GM10847 (cell line): ENCODE data around the gene XPO4.

Source experiments
- POLR2A ChIP-seq: IDR thresholded peaks from 2 replicates; pipeline ENCODE4 v1.6.1; 2011; ENCODE audit not compliant: insufficient read length; ENCODE audit errors: extremely low read depth

The XPO4 gene

DNA sequence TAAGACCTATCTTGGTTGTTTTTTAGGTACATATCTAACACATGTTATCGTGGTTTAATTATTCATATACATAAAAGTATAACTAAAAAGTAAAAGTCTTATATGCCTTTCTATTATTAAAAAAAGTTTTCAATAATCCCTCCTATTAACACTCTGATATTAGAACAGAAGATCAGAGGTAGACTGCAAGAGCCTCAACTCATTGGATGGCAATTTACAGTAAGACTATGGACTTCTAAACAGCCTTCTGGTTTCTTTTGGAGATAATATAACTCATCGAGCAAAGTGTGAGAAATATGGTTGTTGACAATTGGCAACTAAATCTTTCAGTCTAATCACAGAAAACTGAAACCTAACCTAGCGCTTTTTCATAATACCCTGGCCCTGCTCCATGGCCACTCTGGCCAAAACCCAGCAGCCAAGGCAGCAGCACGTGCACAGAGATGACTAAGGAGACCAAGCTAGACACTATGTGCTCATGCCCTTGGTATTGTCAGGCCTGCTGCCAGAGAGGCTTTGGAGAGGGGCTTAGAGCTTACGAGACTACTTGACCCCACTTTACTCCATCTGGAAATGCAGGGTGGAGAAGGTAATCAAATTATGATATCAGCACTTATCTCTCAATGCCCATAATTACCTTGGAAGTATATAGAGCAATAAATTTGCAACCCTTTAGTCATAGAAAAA is 88.2 kb downstream of the XPO4 start:
- no peak for TF ChIP-seq POLR2A

DNA sequence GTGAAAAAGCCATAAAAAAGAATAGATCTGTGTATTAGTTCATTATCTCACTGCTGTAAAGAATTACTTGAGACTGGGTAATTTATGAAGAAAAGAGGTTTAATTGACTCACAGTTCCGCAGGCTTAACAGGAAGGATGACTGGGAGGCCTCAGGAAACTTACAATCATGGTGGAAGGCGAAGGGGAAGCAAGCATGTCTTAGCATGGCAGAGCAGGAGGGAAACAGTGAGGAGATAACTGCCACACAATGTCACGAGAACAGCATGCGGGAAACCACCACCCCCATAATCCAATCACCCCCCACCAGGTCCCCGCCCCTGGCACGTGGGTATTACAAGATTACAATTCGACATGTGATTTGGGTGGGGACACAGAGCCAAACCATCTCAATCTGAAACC is 89.7 kb downstream of the XPO4 start:
- TF ChIP-seq POLR2A: no peak

DNA sequence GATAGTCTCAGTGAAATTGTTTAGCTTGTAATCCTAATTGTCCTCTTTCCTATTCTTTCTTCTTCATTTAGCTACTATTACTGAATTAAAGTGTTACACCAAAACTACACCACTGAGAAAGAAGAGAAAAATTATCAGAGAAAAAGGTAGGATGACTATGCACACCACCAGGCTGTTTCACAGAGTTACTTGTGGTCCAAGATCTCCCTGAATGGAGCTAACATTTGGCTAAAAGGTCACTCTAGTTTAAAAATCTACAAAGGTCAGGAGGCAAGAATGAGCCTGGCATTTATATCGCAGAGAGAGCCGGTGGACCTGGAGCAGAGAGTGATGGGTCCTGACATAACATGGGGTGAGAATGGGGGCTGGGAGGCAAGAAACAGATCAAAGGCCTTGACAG is 91.7 kb downstream of the XPO4 start:
- TF ChIP-seq POLR2A: no peak

DNA sequence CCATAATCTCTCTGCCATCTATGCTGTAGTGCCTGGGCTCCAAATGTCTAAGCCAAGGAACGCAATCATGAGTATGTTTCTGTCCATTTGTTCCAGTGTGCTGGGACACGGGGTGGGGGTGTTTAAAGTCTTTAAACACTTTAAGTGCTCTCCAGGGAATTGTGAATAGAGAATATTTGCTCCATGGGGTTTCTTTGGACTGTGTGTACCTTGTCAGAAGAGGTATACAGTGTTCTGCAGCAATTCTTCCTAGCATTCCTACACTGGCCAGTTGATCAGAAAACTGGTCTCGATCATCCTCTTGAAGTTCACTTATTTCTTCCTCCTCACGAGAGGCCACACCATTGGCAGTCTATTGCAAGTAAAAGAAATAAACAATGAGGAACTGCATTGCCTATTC is 93.7 kb downstream of the XPO4 start:
- TF ChIP-seq POLR2A: no peak

DNA sequence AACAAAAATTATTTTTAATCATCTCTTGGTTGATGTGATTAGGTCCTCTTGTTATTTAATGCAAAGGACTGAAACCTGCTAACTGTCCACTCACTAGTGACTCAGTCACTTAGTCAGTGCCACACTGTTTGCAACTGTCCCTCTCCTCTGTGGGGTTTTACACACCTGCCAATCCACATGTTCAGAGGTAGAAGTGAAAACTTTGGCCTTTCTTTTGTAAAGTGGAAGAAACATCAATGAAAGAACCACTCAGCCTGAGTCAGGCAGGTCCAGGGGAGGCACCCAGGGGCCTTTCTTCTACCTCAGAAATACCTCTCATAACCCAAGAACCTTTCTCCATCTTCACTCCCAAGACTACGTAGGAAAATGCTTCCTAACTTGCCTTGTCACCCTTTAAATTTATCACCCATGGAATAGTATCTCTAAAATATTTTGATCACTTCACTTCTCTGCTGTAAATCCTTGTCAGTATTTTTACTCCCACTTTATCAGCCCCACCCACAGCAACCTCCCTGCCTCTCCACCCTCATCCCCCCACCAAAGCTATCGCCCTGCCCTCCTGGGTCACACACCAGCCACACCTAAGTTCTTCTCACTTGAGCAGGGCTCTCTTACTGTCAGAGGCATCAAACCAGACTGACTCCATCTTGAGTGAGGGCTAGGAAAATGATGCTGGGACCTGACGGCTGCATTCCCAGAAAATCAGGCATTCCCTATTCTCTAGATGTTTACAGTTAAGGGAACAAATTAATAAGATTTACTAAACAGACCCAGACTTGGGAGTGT is 99.2 kb downstream of the XPO4 start:
- TF ChIP-seq POLR2A: no peak

DNA sequence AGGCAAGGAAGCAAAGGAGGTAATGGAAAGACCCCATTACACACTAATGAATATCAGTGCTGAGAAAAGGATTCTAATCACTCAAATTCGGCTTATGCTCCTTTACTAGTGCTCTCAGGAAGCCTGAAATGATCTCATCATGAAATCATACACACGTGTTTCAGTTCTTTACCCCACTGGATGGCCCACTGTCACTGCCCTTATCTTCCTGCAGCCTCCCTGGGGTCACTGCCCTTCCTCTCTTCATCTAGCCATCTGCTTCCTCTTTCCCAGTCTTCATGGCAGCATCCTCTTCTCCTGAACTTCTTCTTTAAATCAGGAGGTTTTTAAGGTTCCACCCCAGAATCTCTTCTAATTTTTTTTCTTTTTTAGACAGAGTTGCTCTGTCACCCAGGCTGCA is 100.8 kb downstream of the XPO4 start:
- no peak for TF ChIP-seq POLR2A

DNA sequence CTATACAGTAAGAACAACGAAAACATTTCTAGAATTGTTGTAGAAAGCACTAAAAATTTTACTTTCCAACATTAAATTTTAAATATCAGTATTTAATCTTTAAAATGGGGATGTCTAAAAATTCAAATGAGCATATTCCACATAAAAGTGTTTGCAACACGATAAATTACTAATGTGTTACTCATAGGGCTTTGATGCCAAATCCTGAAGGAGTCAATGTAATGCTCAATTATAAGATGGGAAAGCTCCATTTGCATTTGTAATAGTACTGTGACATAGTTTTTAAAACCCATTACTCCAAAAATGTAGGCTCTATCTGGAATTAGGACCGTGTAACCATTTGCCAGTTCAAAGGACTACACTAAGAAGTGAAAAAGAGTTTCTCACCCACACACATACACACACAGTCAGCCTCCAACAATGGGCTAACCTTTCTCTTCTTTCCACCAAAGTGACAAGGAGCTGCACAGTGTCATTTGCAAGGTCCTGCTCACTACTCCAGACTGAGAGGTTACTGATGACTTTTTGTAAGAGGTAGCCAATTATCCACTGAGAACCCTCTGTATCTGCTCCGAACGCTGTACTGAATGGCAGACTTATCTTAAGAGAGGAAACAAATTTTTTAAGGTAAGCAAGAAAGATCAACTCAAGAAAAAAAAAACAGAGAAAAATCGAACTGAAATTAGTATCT is 102.7 kb downstream of the XPO4 start:
- no peak for TF ChIP-seq POLR2A

DNA sequence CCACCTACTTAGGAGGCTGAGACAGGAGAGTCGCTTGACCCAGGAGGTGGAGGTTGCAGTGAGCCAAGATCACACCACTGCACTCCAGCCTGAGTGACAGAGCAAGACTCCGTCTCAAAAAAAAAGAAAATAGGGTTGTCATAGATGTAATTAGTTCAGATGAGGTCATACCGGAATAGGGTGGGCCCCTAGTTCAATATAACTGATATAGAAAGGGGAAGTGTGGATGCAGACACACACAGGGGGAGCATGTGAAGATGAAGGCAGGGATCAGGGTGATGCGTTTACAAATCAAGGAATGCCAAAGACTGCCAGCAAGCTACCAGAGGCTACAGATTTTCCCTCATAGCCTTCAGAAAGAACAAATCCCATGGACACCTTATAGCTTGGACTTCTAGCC is 104.5 kb downstream of the XPO4 start:
- no peak for TF ChIP-seq POLR2A

DNA sequence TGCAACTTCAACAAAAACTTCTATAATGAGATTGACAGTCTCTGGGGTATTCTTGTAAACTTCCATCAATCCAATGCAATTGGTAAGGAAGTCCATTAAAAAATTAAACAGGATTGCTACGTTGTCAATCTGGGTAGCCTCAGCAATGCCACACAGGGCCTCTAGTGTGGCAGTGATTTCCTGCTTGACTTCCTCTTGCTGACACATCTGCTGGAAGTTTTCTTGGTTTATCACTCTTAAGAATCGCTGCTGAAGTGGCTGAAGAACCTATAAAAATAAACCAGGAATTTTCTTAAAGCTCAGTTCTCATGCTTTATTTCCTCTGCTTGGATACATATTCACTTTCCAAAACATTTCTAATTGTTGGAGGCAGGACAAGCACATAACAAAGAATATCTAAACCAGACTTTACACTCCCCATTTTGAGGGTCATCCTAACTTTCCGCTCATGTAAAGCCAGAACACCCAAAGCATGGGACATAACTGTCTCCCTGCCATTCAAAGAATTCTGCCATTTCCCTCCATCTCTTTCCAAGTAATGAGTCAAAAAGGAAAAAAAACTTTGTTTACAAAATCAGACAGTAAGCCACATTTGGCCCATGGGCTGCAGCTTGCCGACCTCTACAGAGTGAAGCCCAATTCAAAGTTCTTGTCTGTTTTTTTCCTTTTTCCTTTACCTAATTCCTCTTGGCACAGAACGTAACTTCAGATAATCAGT is 105.6 kb downstream of the XPO4 start:
- no peak for TF ChIP-seq POLR2A

DNA sequence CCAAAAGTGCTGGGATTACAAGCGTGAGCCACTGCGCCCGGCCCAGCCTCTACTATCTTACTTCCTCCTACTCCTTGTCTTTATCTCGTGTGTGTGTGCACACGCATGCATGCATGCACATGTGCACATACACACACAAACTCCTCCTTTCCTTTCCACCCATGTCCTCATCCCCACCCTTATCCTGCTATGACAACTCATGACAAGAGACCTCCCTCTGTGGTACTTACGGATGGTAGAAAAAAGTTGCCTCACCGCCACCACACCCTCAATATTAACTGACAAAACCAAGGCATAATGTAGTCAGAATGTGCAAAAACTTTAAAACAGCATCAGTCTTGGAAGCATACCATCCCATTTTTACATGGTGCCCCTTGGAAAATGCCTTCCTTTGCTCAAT is 112.9 kb downstream of the XPO4 start:
- TF ChIP-seq POLR2A: no peak

DNA sequence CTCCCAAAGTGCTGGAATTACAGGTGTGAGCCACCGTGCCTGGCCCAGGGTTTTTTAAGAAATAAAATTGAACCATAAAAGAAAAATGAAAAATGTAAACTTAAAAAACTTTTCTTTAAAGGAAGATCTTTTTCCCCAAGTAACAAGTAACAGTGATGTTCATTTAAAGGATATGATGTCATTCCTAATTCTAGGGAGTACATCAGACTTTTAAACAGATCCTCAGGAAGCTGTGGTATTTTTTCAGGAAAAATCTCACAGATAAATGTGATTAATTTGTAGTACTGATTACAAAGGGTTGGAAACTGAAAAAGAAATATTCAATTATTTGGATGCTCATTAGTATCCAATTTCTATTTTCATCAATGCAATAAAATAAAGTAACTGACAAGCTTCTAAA is 114.2 kb downstream of the XPO4 start:
- TF ChIP-seq POLR2A: no peak

DNA sequence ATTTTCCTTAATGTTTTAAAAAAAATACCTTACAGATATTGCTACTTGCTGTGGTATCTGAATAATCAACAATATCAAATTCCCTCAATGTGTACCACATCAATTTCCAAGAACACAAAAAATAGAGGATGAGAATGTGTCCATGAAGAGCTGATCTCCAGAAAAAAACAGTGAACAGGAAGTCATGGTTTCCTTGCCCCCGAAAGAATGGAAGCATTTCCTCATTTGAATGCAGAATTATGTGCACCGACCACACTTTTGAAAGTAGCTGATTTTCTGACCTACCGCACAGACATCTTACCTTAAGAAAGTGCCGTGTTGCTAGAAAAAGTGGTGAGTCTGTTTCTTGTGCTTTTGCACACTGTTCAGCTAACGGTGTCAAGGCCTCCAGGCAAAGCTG is 115.4 kb downstream of the XPO4 start:
- no peak for TF ChIP-seq POLR2A

DNA sequence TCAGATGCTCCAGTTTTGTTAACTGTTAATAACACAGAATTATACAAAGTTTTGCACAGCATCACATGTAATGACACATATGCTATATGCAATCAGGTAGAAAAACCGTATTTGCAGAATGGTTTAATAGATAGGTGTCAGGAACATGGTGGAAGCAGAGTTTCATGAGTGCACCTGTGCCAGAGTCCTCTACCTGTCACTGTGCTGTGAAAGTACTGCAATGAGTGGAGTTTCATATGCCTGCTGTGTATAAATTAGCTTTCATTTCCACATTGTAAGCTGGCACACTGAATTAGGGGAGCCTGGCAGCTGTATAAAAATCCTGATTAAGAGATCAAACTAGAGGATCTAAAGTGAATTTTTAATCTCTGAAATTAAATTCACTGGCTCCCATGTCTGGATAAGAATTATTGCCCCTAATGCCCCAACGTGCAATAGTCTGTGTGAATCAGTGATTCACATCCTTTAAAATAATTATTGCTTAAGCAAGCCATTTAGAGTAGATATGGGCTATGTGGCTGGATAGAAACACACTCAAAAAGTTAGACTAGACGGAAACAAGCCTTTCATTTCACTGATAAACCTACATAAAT is 120.3 kb downstream of the XPO4 start:
- TF ChIP-seq POLR2A: no peak

DNA sequence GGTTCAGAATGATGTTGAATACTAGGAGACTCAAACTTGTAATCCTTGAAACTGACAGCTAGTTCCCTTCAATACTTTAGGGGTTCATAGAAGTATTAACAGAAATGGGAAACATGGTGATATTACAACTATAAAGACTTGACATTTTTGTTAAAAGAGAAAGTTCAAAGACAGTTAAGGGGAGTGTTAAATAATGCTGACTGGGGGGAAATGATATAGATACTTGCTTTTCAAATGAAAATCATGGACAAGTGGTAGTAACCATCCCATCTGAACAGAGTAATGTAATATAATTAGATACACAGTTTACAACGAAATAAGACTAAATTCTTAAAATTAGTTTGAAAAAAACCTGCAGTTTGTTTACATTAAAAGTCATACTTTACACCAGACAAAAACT is 122.2 kb downstream of the XPO4 start:
- TF ChIP-seq POLR2A: no peak

DNA sequence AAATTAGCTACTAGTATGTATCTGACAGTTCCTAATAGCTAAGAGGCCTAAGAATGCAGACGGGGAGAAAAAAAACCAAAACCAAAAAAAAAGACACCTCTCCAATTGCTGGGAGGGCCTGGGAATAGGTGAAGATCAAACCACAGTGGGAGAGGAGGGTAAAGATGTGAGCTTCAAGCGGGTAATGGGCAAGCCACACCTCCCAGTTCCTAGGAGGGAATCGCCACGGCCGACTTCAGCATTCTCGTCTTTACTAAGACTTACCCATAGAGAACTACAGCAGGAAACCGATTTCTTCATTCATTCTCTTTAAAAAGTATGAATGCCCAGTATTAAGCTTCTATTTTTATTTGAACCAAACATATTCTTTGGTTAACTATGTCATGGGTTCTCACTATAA is 123.1 kb downstream of the XPO4 start:
- no peak for TF ChIP-seq POLR2A

DNA sequence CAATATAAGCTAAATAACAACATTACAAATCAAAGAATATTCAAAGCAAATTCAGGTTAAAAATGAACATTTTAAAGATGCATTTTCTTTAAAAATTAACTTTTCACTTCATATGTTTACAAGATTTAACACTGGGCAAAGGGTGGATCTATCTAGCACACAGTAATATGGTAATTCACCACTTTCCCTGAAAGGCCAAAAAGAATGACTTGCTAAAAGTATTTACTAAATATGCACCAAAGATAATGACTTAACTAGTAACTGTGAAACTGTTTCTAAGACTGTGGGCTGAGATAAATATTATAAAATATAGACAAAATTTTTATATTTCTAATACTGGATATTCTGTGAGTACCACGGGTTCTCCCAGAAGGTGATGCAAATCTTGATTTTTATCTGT is 124.2 kb downstream of the XPO4 start:
- no peak for TF ChIP-seq POLR2A

DNA sequence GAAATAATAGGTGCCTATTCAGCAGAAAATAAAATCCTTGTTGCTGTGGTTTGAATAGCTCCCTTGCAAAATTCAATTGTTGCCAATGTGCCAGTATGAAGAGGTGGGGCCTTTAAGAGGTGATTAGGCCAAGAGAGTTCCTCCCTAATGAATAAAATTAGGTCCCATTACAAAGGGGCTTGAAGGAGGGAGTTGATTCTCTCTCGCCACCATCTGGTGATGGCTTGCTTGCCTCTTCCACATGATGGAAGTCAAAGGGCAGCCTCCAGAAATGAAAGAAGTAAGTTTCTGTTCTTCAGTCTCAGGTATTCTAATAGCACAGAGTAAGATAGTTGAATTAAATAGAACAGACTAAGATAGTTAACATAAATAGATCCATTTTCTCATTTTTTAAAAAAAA is 125.8 kb downstream of the XPO4 start:
- no peak for TF ChIP-seq POLR2A
